Spleen (tissue), 7 donors: Measurements from ENCODE around the gene HRH1.

Experiments
- POLR2A ChIP-seq, 3 donors: fragments of 450-650 bp; IDR thresholded peaks; one replicate each; pipeline ENCODE4 v1.5.1; 2017; ENCODE audit warnings: antibody characterized with exemption in 3 of 3, mild to moderate bottlenecking in 1 of 3
- TF ChIP-seq, protein P1 (sequence below), 11 experiments: fragments of 200-600 bp in 7 of 11; fragments of 450-650 bp in 4 of 11; sonication (generic) in 4 of 11; IDR thresholded peaks in 8 of 11; conservative IDR thresholded peaks in 3 of 11; 1 replicate in 7 of 11; 2 replicates in 4 of 11; pipeline versions ENCODE4 v1.4.0 to v1.8.0; 2016 to 2021; ENCODE audit warnings: antibody characterized with exemption in 11 of 11, inconsistent platforms in 4 of 11, mild to moderate bottlenecking in 1 of 11
- donor health status: DM: no; HTN: no; CAD: no; lungs with moderate emphysema.
- donor health status: DM: no; HTN: no; CAD: no.
- donor health status: DM: no; HTN: no; CAD: no.

DNA sequence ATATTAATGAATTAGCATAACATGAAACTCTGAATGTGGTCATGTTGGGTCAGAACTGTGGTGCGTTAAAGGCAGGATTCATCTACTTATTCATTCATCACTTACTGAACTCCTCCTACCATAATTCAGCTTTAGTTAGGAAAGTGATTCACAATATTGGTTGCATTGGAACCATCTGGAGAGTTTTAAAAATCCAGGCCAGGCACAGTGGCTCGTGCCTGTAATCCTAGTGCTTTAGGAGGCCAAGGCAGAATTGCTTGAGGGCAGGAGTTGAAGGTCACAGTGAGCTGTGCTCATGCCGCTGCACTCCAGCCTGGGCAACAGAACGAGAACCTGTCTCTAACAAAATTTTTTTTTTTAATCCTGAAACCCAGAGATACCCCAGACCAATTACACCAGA is 73.7 kb downstream of the HRH1 start:
- TF ChIP-seq POLR2A (IDR thresholded peaks at IDR 0.05), result no peak
- TF ChIP-seq, protein P1, sequence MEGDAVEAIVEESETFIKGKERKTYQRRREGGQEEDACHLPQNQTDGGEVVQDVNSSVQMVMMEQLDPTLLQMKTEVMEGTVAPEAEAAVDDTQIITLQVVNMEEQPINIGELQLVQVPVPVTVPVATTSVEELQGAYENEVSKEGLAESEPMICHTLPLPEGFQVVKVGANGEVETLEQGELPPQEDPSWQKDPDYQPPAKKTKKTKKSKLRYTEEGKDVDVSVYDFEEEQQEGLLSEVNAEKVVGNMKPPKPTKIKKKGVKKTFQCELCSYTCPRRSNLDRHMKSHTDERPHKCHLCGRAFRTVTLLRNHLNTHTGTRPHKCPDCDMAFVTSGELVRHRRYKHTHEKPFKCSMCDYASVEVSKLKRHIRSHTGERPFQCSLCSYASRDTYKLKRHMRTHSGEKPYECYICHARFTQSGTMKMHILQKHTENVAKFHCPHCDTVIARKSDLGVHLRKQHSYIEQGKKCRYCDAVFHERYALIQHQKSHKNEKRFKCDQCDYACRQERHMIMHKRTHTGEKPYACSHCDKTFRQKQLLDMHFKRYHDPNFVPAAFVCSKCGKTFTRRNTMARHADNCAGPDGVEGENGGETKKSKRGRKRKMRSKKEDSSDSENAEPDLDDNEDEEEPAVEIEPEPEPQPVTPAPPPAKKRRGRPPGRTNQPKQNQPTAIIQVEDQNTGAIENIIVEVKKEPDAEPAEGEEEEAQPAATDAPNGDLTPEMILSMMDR (IDR thresholded peaks at IDR 0.05 in 8 of 11, conservative IDR thresholded peaks at IDR 0.05 in 3 of 11), result no peak
